ENCODE results near the gene MKNK1.

The MKNK1 gene

GRCh38 chr1:46554597-46555381 is 49.3 kb downstream of the MKNK1 start:
- no peaks in the 10 kb centered on the region for H3K4me1 ChIP-seq (ENCODE audit: control insufficient read depth, insufficient read depth, low read length)
- ChIA-PET POLR2A (no interaction called here), CTCF (interaction anchor here (0.7 to 1.5 kb wide), 5 partner anchors 17 to 311 kb away, joined by 3 to 6 read pairs (median 3); partner anchors contain the start of gene MKNK1)
- no peak overlapping the region for H3K4me3 ChIP-seq (ENCODE audit: low read depth, low read length)
- TF ChIP-seq MYNN (tag by site-specific recombination; IDR thresholded peaks at IDR 0.05; ENCODE audit: borderline replicate concordance) (peak; percentile 83), ZFHX2 (tag by site-specific recombination; conservative IDR thresholded peaks at IDR 0.05) (peak; percentile 14; the same call in 1 of the 2 replicates), ZNF571 (tag by site-specific recombination; IDR thresholded peaks at IDR 0.05) (no peak)
- TF ChIP-seq, protein P1, sequence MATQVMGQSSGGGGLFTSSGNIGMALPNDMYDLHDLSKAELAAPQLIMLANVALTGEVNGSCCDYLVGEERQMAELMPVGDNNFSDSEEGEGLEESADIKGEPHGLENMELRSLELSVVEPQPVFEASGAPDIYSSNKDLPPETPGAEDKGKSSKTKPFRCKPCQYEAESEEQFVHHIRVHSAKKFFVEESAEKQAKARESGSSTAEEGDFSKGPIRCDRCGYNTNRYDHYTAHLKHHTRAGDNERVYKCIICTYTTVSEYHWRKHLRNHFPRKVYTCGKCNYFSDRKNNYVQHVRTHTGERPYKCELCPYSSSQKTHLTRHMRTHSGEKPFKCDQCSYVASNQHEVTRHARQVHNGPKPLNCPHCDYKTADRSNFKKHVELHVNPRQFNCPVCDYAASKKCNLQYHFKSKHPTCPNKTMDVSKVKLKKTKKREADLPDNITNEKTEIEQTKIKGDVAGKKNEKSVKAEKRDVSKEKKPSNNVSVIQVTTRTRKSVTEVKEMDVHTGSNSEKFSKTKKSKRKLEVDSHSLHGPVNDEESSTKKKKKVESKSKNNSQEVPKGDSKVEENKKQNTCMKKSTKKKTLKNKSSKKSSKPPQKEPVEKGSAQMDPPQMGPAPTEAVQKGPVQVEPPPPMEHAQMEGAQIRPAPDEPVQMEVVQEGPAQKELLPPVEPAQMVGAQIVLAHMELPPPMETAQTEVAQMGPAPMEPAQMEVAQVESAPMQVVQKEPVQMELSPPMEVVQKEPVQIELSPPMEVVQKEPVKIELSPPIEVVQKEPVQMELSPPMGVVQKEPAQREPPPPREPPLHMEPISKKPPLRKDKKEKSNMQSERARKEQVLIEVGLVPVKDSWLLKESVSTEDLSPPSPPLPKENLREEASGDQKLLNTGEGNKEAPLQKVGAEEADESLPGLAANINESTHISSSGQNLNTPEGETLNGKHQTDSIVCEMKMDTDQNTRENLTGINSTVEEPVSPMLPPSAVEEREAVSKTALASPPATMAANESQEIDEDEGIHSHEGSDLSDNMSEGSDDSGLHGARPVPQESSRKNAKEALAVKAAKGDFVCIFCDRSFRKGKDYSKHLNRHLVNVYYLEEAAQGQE (tag by site-specific recombination; IDR thresholded peaks at IDR 0.05) = peak; percentile 89
- peaks cover 0 to 20% of the 10 kb centered on the region in 2 experiments; a peak in 1 of 3 replicates for H3K36me3 ChIP-seq (ENCODE audit: control insufficient read depth in 2 of 2, insufficient read depth in 1 of 2, low read length in 2 of 2)
- no peak overlapping the region for H3K27ac ChIP-seq (ENCODE audit: extremely low read depth, low read depth, low read length)
- H3K9me3 ChIP-seq (ENCODE audit: control insufficient read depth, insufficient read depth, low read depth, low read length) = no peaks in the 10 kb centered on the region

DNA sequence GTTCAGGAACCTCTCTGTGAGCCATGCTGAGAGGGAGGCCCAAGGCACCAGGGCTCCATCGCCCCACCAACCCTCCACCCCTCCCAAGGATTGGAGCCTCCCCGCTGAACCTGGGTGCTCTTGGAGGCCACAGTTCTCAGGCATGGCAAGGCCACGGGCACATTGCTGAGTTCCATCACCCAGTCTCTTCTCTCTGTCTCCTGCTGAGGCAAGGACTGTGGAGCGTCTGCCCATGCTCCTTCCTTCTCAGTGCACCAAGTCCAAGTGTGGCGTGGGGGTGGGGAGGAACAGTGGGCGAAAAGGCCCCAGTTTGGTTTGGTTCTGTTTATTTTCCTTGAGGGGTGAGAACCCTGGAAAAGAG is 49.9 kb downstream of the MKNK1 start:
- ChIA-PET POLR2A (no interaction called here), CTCF (interaction anchor here (0.6 to 1.0 kb wide), 4 partner anchors 112 to 311 kb away, joined by 3 to 4 read pairs (median 3); no protein-coding TSS in a partner anchor)
- Histone ChIP-seq H3K4me3 (ENCODE audit: low read depth, low read length) (no peak overlapping the region), H3K36me3 (ENCODE audit: control insufficient read depth in 2 of 2, insufficient read depth in 1 of 2, low read length in 2 of 2) (peaks cover 0 to 14% of the 10 kb centered on the region in 2 experiments; a peak in 1 of 3 replicates), H3K4me1 (ENCODE audit: control insufficient read depth, insufficient read depth, low read length) (no peaks in the 10 kb centered on the region), H3K27ac (ENCODE audit: extremely low read depth, low read depth, low read length) (no peak overlapping the region), H3K9me3 (ENCODE audit: control insufficient read depth, insufficient read depth, low read depth, low read length) (no peaks in the 10 kb centered on the region)
- TF ChIP-seq ZNF23 (tag by site-specific recombination; IDR thresholded peaks at IDR 0.05; ENCODE audit: borderline replicate concordance) (no peak), KLF10 (tag by site-specific recombination; IDR thresholded peaks at IDR 0.05) (no peak), ZNF223 (tag by site-specific recombination; IDR thresholded peaks at IDR 0.05) (no peak)

GRCh38 chr1:46553506-46553905 is 50.6 kb downstream of the MKNK1 start:
- Histone ChIP-seq H3K27ac (ENCODE audit: extremely low read depth, low read depth, low read length) (no peak overlapping the region), H3K4me3 (ENCODE audit: low read depth, low read length) (no peak overlapping the region), H3K4me1 (ENCODE audit: control insufficient read depth, insufficient read depth, low read length) (no peaks in the 10 kb centered on the region), H3K9me3 (ENCODE audit: control insufficient read depth, insufficient read depth, low read depth, low read length) (no peaks in the 10 kb centered on the region), H3K36me3 (ENCODE audit: control insufficient read depth in 2 of 2, insufficient read depth in 1 of 2, low read length in 2 of 2) (peaks cover 0 to 7% of the 10 kb centered on the region in 2 experiments; a peak in 1 of 3 replicates)
- POLR2A ChIA-PET = no interaction called here
- no peak for TF ChIP-seq OSR2 (tag by site-specific recombination; IDR thresholded peaks at IDR 0.05)
- TF ChIP-seq CTCF (tag by site-specific recombination; IDR thresholded peaks at IDR 0.05) = 0 out of 2 replicates have a peak, but pooled peaks have one; percentile 12
- TF ChIP-seq ZNF654 (tag by site-specific recombination; IDR thresholded peaks at IDR 0.05; ENCODE audit: low read depth) = no peak
- TF ChIP-seq ZNF585B (tag by site-specific recombination; IDR thresholded peaks at IDR 0.05) = no peak
- no peak for TF ChIP-seq ZNF768 (tag by site-specific recombination; IDR thresholded peaks at IDR 0.05)
- CTCF ChIA-PET = interaction anchor here (0.6 kb wide), 4 partner anchors 169 to 283 kb away, joined by 3 read pairs; no protein-coding TSS in a partner anchor

All from HEK293 (cell line).